Keratinocyte (primary cell): ENCODE data around the gene EXOC3. TPM values are rescaled to one million over a fixed set of nuclear protein-coding genes. Genes with fewer than 3 reads are reported as not detected.

Experiments used
- DNase-seq: peaks from one replicate; pipeline ENCODE4 v3.0.0-alpha.2; 2011; ENCODE audit warnings: low read depth, missing footprints, low spot score
- FAIRE-seq: peaks from 2 replicates; lab custom pipeline; 2011; peaks lifted over from hg19 to GRCh38; lab: Jason Lieb, UNC
- H2AFZ ChIP-seq: 2 replicates; pipeline ENCODE4 v1.6.0; 2012; ENCODE audit warnings: low read length, control low read depth, inconsistent platforms; ENCODE audit not compliant: control insufficient read depth
- H3K27ac ChIP-seq: 2 replicates; pipeline ENCODE4 v1.5.1; 2011; ENCODE audit warnings: low read length; ENCODE audit not compliant: control insufficient read depth, insufficient read depth
- H3K27me3 ChIP-seq: 3 replicates; pipeline ENCODE4 v1.6.0; 2011; ENCODE audit warnings: low read length; ENCODE audit not compliant: control insufficient read depth, insufficient read depth; ENCODE audit errors: extremely low read depth
- H3K36me3 ChIP-seq, 2 experiments: 2 replicates in 1 of 2; 3 replicates in 1 of 2; pipeline ENCODE4 v1.5.1; 2011; ENCODE audit warnings: low read length in 2 of 2, mild to moderate bottlenecking in 1 of 2; ENCODE audit not compliant: control insufficient read depth in 2 of 2, insufficient read depth in 2 of 2; ENCODE audit errors: extremely low read depth in 1 of 2
- H3K4me1 ChIP-seq: 3 replicates; pipeline ENCODE4 v1.5.1; 2011; ENCODE audit warnings: low read length; ENCODE audit not compliant: control insufficient read depth, insufficient read depth; ENCODE audit errors: extremely low read depth
- H3K4me2 ChIP-seq: 3 replicates; pipeline ENCODE4 v1.6.0; 2011; ENCODE audit warnings: low read depth, low read length; ENCODE audit not compliant: control insufficient read depth, insufficient read depth; ENCODE audit errors: extremely low read depth
- H3K4me3 ChIP-seq, 3 experiments: fragments of 200-600 bp in 1 of 3; sonication (generic) in 1 of 3; 2 replicates in 2 of 3; 3 replicates in 1 of 3; pipeline ENCODE4 v1.5.1; 2011 to 2016; ENCODE audit warnings: low read length in 3 of 3, mild to moderate bottlenecking in 3 of 3, control low read depth in 2 of 3, inconsistent platforms in 1 of 3, low read depth in 1 of 3, mixed read lengths in 1 of 3, mixed run types in 1 of 3, moderate library complexity in 1 of 3; ENCODE audit not compliant: control insufficient read depth in 2 of 3, insufficient read depth in 2 of 3; ENCODE audit errors: extremely low read depth in 1 of 3
- H3K79me2 ChIP-seq: 2 replicates; pipeline ENCODE4 v1.6.0; 2012; ENCODE audit warnings: low read length; ENCODE audit not compliant: control insufficient read depth, insufficient read depth
- H3K9ac ChIP-seq: 3 replicates; pipeline ENCODE4 v1.6.0; 2011; ENCODE audit warnings: low read length; ENCODE audit not compliant: control insufficient read depth, insufficient read depth; ENCODE audit errors: extremely low read depth
- H3K9me1 ChIP-seq: 3 replicates; pipeline ENCODE4 v1.6.0; 2011; ENCODE audit warnings: low read length; ENCODE audit not compliant: control insufficient read depth, insufficient read depth; ENCODE audit errors: extremely low read depth
- H3K9me3 ChIP-seq: 2 replicates; pipeline ENCODE4 v1.5.1; 2012; ENCODE audit warnings: low read depth, low read length; ENCODE audit not compliant: control insufficient read depth
- H4K20me1 ChIP-seq: 3 replicates; pipeline ENCODE4 v1.6.0; 2011; ENCODE audit warnings: low read length; ENCODE audit not compliant: control insufficient read depth, insufficient read depth; ENCODE audit errors: extremely low read depth
- CTCF ChIP-seq, 3 experiments: IDR thresholded peaks in 1 of 3; conservative IDR thresholded peaks in 1 of 3; optimal IDR thresholded peaks in 1 of 3; 2 replicates in 2 of 3; 3 replicates in 1 of 3; pipeline versions ENCODE3 to v1.5.1; 2011; ENCODE audit warnings: low read length in 3 of 3, mild to moderate bottlenecking in 3 of 3, moderate library complexity in 2 of 3, control low read depth in 1 of 3, inconsistent platforms in 1 of 3; ENCODE audit not compliant: insufficient read depth in 2 of 3; ENCODE audit errors: extremely low read depth in 1 of 3
- EZH2 ChIP-seq: IDR thresholded peaks from one replicate; pipeline ENCODE4 v1.6.1; 2012; ENCODE audit warnings: inconsistent platforms, mild to moderate bottlenecking, low read length, moderate library complexity
- dilution Hi-C: fragments of 300-500 bp; cut with MboI; formaldehyde crosslinking; loops from one replicate; pipeline ENCODE4 v1.7.0; 2020; ENCODE audit warnings: low sequenced_read_pairs; ENCODE audit not compliant: extremely low pct_ligation_motif_present
- polyA plus RNA-seq, 5 experiments: library from polyadenylated mRNA; depleted of rRNA in 3 of 5; stranded (reverse) in 3 of 5; stranded (forward) in 1 of 5; unstranded in 1 of 5; fragments of >200 nt; gene quantifications; 1 replicate in 1 of 5; 2 replicates in 3 of 5; 3 replicates in 1 of 5; pipeline versions ENCODE4 v1.2.1 to v1.2.3, GENCODE V29; 2011 to 2012; ENCODE audit warnings: missing spikeins in 2 of 5, low read depth in 1 of 5, low replicate concordance in 1 of 5

Gene EXOC3
- polyA plus RNA-seq, 1 donor (not counting 4 experiments of a cell fraction or from before 2014, with no cell fraction given): 14.2 TPM

- H3K4me3 ChIP-seq: no peak overlapping the region
- no peak for TF ChIP-seq EZH2
- no peak for TF ChIP-seq CTCF (optimal IDR thresholded peaks at IDR 0.05 in 1 of 3, IDR thresholded peaks at IDR 0.05 in 1 of 3, conservative IDR thresholded peaks at IDR 0.05 in 1 of 3; ENCODE audit: extremely low read depth in 1 of 3, insufficient read depth in 2 of 3, low read length in 3 of 3)
- H3K9me1 ChIP-seq: no peaks in the 10 kb centered on the region
- no peak overlapping the region for H3K9ac ChIP-seq
- no peak overlapping the region for H2AFZ ChIP-seq
- peak overlapping the region; percentile 45 for H3K4me2 ChIP-seq
- dilution Hi-C loops: no loop called here
- H3K27me3 ChIP-seq: no peaks in the 10 kb centered on the region
- H3K27ac ChIP-seq: no peak overlapping the region
- H3K36me3 ChIP-seq: no peaks in the 10 kb centered on the region
- DNase-seq: no peak
- H3K4me1 ChIP-seq: peaks cover 4% of the 10 kb centered on the region
- no peak for FAIRE-seq
- H3K79me2 ChIP-seq: no peaks in the 10 kb centered on the region
- H4K20me1 ChIP-seq: no peaks in the 10 kb centered on the region
- no peaks in the 10 kb centered on the region for H3K9me3 ChIP-seq
Observed at GRCh38 chr5:430214-430925, 12.6 kb upstream of the EXOC3 start.

- H2AFZ ChIP-seq: no peak overlapping the region
- DNase-seq (no peak), FAIRE-seq (no peak)
- no peaks in the 10 kb centered on the region for H3K9me3 ChIP-seq
- no peaks in the 10 kb centered on the region for H3K79me2 ChIP-seq
- peaks cover 4% of the 10 kb centered on the region for H3K4me1 ChIP-seq
- no peak overlapping the region for H3K4me2 ChIP-seq
- TF ChIP-seq EZH2 (no peak), CTCF (optimal IDR thresholded peaks at IDR 0.05 in 1 of 3, IDR thresholded peaks at IDR 0.05 in 1 of 3, conservative IDR thresholded peaks at IDR 0.05 in 1 of 3; ENCODE audit: extremely low read depth in 1 of 3, insufficient read depth in 2 of 3, low read length in 3 of 3) (peak; percentile 62 to 72 (median 72))
- no peak overlapping the region for H3K9ac ChIP-seq
- dilution Hi-C loops: no loop called here
- H3K4me3 ChIP-seq: no peak overlapping the region
- H4K20me1 ChIP-seq: no peaks in the 10 kb centered on the region
- no peaks in the 10 kb centered on the region for H3K27me3 ChIP-seq
- H3K9me1 ChIP-seq: no peaks in the 10 kb centered on the region
- H3K27ac ChIP-seq: no peak overlapping the region
- H3K36me3 ChIP-seq: no peaks in the 10 kb centered on the region
Observed at GRCh38 chr5:431001-431710, 11.8 kb upstream of the EXOC3 start.
